BJ (cell line): ENCODE results near the gene DIP2C. TPM values are rescaled to one million over a fixed set of nuclear protein-coding genes. Genes with fewer than 3 reads are reported as not detected.
"Not testable (repeated sequence)": the region's sequence is repeated elsewhere in the genome, so short reads cannot be mapped to it uniquely, and the experiment has no call there.

Experiments used
- CTCF ChIA-PET: fragments of 350-600 bp; formaldehyde crosslinking; extraction: SDS; loops from one replicate; lab custom pipeline; 2021; ENCODE audit warnings: antibody characterized with exemption, inconsistent platforms; lab: Yijun Ruan, JAX
- POLR2A ChIA-PET: fragments of 300-600 bp; sonication (Branson Sonifier 250); formaldehyde crosslinking; extraction: SDS; loops from one replicate; lab custom pipeline; 2021; ENCODE audit warnings: antibody characterized with exemption; lab: Charles Lee
- DNase-seq: peaks from one replicate; pipeline ENCODE4 v3.0.0-alpha.2; 2011; ENCODE audit warnings: low read depth
- H3K27me3 ChIP-seq: 2 replicates; pipeline ENCODE4 v1.6.0; 2011; ENCODE audit warnings: low read length; ENCODE audit not compliant: control insufficient read depth, insufficient read depth
- H3K36me3 ChIP-seq: 2 replicates; pipeline ENCODE4 v1.5.1; 2011; ENCODE audit warnings: low read length; ENCODE audit not compliant: control insufficient read depth, insufficient read depth
- H3K4me3 ChIP-seq: 2 replicates; pipeline ENCODE4 v1.5.1; 2011; ENCODE audit warnings: low read depth, mild to moderate bottlenecking, control low read depth, low read length
- CTCF ChIP-seq: IDR thresholded peaks from 2 replicates; pipeline ENCODE4 v1.5.1; 2011; ENCODE audit warnings: low read depth, mild to moderate bottlenecking, control low read depth, inconsistent platforms, low read length, moderate library complexity; ENCODE audit not compliant: insufficient read depth
- polyA plus RNA-seq: library from polyadenylated mRNA; depleted of rRNA; stranded (reverse); fragments of >200 nt; gene quantifications from 2 replicates; pipeline ENCODE4 v1.2.3, GENCODE V29; 2011

Gene DIP2C
- polyA plus RNA-seq, 1 experiment, result 9.3 TPM

- H3K36me3 ChIP-seq, result peaks cover 2% of the 10 kb centered on the region; the same call in 1 of the 2 replicates
- DNase-seq, result no peak
- no peak for TF ChIP-seq CTCF
- ChIA-PET POLR2A (no interaction called here), CTCF (no interaction called here)
- H3K27me3 ChIP-seq, result no peaks in the 10 kb centered on the region
- no peak overlapping the region for H3K4me3 ChIP-seq
Measured at GRCh38 chr10:398954-399353, 290.5 kb downstream of the DIP2C start.

- no peak for TF ChIP-seq CTCF
- no peak overlapping the region for H3K4me3 ChIP-seq
- DNase-seq, result no peak
- no peaks in the 10 kb centered on the region for H3K27me3 ChIP-seq
- H3K36me3 ChIP-seq, result peaks cover 2% of the 10 kb centered on the region; the same call in 1 of the 2 replicates
- ChIA-PET CTCF (no interaction called here), POLR2A (no interaction called here)
Measured at GRCh38 chr10:397321-398068, 292.0 kb downstream of the DIP2C start.

- TF ChIP-seq CTCF, result no peak
- Histone ChIP-seq H3K4me3 (no peak overlapping the region), H3K27me3 (no peaks in the 10 kb centered on the region), H3K36me3 (peaks cover 3% of the 10 kb centered on the region; the same call in 1 of the 2 replicates)
- CTCF ChIA-PET, result no interaction called here
- POLR2A ChIA-PET, result no interaction called here
- DNase-seq, result no peak
Measured at GRCh38 chr10:396535-397220, 292.8 kb downstream of the DIP2C start.

GRCh38 chr10:396107-396506, 293.4 kb downstream of the DIP2C start:
- Histone ChIP-seq H3K4me3 (no peak overlapping the region), H3K27me3 (no peaks in the 10 kb centered on the region), H3K36me3 (peaks cover 3% of the 10 kb centered on the region; the same call in 1 of the 2 replicates)
- ChIA-PET CTCF (no interaction called here), POLR2A (no interaction called here)
- no peak for TF ChIP-seq CTCF
- DNase-seq, result no peak

- no peak for DNase-seq
- ChIA-PET POLR2A (no interaction called here), CTCF (no interaction called here)
- no peak for TF ChIP-seq CTCF
- no peak overlapping the region for H3K4me3 ChIP-seq
- H3K27me3 ChIP-seq, result no peaks in the 10 kb centered on the region
- H3K36me3 ChIP-seq, result peaks cover 5% of the 10 kb centered on the region; the same call in 1 of the 2 replicates
Measured at GRCh38 chr10:395665-396064, 293.8 kb downstream of the DIP2C start.

GRCh38 chr10:394439-395101, 294.9 kb downstream of the DIP2C start:
- CTCF ChIA-PET, H3K36me3 ChIP-seq, H3K27me3 ChIP-seq, POLR2A ChIA-PET, H3K4me3 ChIP-seq, DNase-seq: not testable (repeated sequence)
